ENCODE measurements around the gene PRAME. TPM values are rescaled to one million over a fixed set of nuclear protein-coding genes. Genes with fewer than 3 reads are reported as not detected.
"Not testable (repeated sequence)": the region's sequence is repeated elsewhere in the genome, so short reads cannot be mapped to it uniquely, and the experiment has no call there.

The PRAME gene, protein sequence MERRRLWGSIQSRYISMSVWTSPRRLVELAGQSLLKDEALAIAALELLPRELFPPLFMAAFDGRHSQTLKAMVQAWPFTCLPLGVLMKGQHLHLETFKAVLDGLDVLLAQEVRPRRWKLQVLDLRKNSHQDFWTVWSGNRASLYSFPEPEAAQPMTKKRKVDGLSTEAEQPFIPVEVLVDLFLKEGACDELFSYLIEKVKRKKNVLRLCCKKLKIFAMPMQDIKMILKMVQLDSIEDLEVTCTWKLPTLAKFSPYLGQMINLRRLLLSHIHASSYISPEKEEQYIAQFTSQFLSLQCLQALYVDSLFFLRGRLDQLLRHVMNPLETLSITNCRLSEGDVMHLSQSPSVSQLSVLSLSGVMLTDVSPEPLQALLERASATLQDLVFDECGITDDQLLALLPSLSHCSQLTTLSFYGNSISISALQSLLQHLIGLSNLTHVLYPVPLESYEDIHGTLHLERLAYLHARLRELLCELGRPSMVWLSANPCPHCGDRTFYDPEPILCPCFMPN
- not detected for total RNA-seq

DNA sequence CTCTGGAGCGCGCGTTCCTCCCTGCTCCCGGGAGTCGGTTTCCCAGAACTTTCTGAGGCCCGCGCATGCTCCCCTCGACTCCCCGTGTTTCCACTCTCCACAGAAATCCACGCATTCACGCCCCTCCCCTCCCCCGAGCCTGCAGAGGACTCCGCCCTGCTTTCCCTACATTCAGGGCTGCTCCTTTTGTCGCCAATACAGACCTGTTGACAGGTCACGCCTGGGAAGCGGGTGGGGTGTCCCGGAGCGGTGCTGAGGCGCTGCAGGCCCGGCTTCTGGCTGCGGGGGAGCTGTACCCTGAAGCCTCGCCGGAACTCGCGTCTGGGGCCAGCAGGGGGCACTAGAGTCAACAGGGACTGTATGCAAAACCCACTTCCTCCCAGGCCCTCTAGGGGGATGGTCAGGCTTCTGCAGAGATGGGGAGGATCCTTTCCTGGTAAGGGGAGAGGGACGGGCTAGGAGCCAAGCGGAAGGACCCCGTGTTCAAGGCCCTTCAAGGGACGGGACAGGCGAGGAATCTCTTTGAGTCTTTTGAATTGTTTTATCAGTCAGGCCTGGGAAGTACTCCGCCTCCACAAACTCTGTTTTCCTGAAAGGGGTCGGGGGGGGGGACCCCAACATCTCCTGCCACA is at the start of gene PRAME:
PRAME (minus strand) TSS at position 294 of the 632 bp plus-strand sequence. CDS start 2,433 bp downstream, outside the sequence.
- peak in 1 of 2 donors; percentile 29 for DNase-seq (ENCODE audit: low spot score in 2 of 2)
- no peak for FAIRE-seq

DNA sequence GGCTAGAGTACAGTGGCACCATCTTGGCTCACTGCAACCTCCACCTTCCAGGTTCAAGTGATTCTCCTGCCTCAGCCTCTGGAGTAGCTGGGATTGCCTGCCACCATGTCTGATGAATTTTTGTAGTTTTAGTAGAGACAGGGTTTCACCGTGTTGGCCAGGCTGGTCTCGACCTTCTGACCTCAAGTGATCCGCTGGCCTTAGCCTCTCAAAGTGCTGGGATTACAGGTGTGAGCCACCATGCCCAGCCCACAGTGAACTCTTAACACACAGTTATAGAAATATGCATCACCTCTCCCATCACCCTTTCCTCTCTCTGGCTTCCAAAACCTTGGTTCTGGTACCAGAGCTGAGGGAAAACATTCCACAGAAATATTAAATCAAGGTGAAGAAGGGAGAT is 49.0 kb upstream of the PRAME start:
- not testable (repeated sequence) for FAIRE-seq

DNA sequence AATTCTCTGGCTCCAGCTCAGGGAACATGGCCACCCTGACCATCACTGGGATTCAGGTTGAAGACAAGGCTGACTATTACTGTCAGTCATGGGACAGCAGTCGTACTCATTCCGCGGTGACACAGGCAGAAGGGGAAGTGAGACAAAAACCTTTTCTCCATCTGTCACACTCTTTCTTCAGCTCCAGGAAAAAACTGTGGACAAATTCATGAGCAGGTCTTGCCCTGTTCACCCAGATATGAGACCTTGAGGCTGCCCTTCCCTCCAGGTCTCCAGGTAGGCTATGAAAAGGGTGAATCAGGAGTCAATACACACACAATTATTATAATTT is 46.0 kb upstream of the PRAME start:
- DNase-seq (ENCODE audit: low spot score in 2 of 2) (no peak), FAIRE-seq (no peak)

More for the DNA sequence above, 49.0 kb upstream of the PRAME start:
- not testable (repeated sequence) for DNase-seq (ENCODE audit: low spot score in 2 of 2)

DNA sequence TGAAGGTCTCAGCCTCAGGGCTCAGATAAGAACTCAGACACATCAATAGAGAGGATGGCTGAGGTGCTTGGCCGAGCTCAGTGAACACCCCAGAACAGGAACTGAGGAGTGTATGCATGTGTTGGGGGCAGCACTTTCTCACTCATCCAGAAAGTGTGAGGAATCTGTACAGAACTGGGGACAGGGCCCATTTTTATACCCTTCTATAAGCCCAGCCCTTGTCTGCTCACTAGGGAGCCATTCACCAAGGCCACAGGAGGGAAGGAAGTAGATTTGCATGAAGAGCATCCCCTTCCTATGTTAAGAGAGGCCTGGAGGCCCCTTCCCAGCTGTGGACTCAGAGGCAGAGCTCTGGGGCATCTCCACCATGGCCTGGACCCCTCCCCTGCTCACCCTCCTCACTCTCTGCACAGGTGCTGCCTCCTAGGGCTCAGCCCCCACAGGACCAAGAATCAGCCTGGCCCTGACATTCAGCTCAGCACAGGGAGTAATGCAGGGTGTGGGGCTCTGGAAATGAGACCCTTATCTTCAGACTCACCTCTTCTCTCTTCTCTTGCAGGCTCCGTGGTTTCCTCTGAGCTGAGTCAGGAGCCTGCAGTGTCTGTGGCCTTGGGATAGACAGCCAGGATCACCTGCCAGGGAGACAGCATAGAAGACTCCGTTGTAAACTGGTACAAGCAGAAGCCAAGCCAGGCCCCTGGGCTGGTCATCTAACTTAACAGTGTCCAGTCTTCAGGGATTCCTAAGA is 45.4 kb upstream of the PRAME start:
- FAIRE-seq (no peak), DNase-seq (ENCODE audit: low spot score in 2 of 2) (no peak)

DNA sequence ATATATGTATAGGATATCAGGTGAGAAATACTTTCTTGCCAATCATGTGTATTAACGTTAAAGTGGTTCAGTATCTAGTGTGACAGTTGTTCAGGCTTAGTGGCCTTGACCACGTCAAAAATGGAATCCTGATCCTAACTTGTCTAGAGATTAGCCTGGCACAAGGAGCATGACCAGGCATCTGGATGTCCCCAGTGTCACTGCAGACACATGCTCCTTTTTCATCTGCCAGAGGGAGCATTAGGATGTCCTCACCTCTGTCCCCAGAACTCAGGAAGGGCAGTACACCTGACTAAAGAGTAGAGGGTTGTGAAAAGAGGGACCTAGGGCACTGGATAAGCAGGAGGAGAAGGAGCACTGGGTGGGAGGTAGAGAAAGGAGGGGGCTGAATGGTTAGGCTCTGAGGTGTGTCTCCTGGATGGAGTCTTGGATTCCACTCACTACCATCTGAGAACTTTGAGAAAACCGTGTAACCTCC is 44.4 kb upstream of the PRAME start:
- DNase-seq (ENCODE audit: low spot score in 2 of 2) (no peak), FAIRE-seq (no peak)

DNA sequence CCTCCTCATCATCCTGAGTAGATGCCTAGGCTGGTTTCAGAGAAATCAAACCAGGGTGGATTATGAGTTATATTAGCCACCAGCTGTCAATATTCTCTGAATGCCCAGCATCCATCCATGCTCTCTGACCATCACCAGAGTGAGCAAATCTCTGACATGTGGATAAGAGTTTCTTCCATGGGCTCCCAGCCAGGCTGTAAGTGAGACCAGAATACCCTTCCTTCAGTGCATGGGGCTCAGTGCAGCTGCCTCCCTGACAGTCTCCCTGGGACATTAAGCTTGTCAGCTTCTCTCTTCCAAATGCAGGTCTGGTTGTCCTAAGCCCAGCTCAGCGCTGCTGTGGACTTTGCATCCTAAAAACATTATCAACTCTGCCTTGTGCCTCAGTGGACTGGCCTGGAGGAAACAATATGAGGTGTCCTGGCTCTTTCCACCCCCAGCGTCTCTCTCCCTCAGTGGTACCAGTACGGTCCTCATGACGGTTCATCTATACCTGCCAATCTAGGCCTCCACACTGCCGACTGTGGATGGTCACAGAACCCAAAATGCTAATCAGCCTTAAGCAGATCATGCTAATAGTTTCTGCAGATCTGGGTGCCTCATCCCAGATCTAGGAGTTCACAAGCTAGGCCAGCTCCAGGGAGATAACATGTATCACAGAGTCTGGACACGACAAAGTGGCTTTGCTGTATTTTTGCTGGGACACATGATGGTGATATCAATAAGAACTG is 41.6 kb upstream of the PRAME start:
- no peak for FAIRE-seq
- no peak for DNase-seq (ENCODE audit: low spot score in 2 of 2)

DNA sequence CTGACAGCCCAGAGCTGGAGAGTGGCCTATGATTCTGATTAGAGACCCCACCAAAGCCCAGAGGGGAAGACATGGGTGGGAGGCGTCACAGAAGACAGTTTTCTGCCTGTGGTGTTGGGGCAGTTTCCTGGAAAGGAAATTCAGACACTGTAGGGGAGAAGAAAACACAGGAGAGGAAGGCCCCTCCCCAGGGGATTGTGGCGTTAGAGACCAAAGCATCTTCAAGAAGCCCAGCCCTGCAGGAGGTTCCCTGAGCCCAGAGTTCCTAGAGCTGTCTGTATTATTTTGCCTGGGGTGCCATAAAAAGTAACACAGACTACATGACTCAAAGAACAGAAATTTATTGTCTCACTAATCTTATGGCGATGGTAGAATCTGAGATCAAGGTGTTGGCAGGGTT is 40.2 kb upstream of the PRAME start:
- DNase-seq (ENCODE audit: low spot score in 2 of 2) = no peak
- no peak for FAIRE-seq

DNA sequence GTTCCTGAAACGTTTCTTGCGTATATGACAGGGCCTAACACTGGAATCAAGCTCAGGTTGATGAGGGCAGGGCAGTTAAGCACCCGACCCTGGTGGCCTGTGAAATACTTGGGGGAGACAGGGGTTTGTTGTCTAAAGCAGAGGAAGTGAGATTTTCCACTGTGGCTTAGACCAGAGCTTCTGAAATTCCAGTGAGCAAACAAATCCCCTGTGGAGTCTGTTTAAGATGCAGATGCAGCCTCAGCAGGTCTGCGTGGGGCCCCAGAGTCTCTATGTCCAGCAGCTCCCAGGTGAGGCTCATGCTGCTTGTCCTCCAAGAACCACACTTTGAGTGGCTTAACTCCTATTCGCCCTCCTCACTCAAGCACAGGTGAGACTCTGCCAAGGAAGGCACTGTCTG is 39.1 kb upstream of the PRAME start:
- FAIRE-seq (no peak), DNase-seq (ENCODE audit: low spot score in 2 of 2) (no peak)

DNA sequence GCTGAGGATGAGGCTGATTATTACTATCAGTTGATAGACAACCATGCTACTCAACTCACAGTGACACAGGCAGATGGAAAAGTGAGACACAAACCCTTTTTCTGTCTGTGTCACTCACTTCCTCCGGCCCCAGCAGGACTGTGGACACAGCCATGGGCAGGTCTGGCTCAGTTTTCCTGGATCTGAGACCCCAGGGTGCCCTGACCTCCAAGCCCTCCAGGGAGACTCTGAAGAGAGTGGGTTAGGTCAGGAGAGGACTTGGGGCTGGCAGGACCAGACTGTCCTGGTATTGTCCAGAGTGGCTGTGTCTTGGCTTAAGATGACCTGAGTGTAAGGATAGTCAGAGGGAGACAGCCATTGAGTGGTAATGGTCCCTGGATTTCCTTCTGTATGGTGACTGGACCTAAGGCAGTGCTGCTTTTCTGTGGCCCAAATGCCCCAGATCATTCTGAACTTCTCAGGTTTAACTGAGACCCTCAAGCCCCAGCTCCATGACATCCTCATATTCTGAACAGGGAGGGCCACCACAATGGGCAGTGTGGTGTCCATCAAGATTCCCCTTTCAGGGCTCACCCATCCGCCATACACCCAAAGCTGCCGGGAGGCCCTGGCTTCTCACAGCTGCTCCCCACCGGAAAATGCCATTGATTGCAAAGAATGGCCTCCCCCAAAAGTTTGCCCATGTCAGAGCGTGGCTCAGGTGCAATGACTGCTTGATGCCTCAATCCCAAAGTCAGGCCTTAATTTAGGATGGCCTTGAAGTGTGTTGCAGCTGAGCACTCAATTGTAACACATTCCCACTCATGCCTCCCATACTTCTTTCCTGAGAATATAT is 36.2 kb upstream of the PRAME start:
- DNase-seq (ENCODE audit: low spot score in 2 of 2) (no peak), FAIRE-seq (no peak)

DNA sequence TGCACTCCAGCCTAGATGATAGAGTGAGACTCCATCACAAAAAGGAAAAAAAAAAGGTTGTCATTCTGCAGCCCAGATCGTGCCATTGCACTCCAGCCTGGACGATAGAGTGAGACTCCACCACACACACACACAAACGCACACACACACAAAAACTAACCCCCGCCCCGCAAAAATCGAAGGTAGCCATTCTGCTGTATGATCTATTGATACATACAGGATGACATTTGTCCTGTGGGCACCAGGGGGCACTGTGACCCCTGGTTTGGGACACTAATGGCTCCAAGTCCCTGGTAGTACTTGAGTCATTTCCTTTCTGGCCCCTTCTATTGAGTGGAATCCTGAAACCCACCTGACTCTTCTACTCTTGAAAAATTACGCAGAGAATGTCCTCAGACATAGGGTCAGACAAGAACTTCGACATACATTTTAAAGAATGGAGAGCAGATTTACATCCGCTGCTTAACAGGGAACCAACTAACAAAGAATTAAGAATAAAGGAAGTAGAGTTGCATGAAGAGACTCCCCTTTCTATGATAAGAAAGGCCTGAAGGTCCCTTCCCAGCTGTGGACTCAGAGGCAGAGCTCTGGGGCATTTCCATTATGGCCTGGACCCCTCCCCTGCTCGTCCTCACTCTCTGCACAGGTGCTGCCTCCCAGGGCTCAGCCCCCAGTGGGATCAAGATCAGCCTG is 35.0 kb upstream of the PRAME start:
- DNase-seq (ENCODE audit: low spot score in 2 of 2) (no peak), FAIRE-seq (no peak)

DNA sequence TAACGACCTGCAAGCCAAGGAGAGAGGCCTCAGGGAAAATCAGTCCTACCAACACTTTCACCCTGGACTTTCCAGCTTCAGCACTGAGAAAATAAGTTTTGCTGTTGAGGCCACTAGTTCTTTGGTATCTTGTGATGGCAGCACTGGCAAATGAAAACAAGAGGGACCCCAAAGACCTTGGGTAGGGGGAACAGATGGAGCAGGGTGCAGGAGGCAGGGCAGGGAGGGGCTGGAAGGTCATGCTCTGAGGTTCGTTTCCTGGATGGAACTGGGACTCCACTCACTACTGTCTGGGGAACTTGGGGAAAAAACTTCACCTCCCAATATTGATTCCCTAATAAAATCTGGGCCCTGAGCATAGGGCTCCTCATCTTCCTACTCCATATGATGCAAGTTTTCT is 34.2 kb upstream of the PRAME start:
- FAIRE-seq (no peak), DNase-seq (ENCODE audit: low spot score in 2 of 2) (no peak)

DNA sequence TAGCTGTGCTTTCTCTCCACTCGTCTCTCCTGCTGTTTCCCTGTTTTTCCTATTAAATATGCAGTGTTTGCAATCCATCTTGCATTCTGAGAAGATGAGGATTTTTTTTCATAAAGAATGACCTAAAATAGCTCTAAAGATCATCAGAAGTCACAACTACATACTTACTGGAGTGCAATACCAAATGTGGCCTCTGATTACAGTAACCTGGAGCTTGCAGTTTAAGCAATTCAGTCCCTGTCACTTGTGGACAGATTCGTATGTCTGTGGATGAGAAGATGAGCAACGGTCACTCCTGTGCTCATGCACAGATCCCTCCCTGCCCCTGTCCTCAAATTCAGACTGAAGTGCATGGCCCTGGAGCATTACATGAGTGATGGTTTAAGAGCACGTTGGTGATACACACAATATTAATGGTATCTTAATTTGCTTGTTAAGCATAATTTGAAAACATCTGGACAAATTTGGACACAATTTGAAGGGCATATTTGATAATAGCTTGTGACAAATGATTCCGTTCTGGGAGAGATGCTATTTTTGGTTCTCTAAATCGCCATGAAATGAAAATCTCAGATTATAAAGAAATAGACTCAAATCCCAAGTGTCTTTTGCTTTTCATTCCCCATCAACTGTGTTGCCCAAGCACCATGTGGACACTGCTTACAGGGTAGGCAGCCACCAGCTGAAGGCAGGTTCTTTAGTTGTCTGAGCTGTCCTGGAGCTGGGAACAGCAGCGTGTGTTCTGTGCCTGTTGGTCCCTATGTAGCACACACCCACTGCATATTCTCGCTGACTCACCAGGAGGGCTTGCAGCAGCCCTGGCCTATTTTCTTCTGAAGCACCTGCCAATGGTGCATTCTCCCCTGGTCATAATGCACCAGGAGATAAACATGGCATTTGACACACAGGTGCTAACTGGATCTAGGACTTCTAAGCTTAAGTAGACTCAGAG is 32.6 kb upstream of the PRAME start:
- no peak for DNase-seq (ENCODE audit: low spot score in 2 of 2)
- FAIRE-seq = no peak

DNA sequence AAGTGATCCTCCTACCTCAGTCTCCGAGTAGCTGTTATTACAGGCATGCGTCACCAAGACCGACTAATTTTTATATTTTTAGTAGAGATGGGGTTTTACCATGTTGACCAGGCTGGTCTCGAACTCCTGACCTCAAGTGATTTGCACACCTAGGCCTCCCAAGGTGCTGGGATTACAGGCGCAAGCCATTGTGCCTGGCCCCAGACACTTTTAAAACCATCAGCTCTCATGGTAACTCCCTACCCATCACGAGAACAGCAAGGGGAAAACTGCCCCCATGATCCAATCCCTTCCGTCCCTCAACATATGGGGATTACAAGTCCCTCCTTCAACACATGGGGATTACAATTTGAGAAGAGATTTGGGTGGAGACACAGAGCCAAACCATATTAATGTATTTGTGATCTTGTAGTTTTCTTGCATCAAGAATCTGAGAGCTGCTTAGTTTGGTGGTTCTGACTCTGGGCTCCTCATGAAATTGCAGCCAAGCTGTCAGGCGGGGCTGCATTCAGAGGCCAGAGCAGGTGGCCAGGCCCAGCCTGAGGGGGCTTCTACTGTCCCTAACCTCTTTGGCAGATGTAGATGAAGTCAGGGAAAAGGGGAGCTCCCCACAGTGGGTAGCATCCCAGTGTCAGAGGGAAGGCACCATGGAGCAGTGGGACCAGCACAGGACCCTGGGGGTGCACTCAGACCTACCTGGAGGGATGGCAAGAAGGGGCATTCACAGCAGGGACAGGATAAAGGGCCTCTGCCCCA is 31.2 kb upstream of the PRAME start:
- DNase-seq (ENCODE audit: low spot score in 2 of 2) (no peak), FAIRE-seq (no peak)

DNA sequence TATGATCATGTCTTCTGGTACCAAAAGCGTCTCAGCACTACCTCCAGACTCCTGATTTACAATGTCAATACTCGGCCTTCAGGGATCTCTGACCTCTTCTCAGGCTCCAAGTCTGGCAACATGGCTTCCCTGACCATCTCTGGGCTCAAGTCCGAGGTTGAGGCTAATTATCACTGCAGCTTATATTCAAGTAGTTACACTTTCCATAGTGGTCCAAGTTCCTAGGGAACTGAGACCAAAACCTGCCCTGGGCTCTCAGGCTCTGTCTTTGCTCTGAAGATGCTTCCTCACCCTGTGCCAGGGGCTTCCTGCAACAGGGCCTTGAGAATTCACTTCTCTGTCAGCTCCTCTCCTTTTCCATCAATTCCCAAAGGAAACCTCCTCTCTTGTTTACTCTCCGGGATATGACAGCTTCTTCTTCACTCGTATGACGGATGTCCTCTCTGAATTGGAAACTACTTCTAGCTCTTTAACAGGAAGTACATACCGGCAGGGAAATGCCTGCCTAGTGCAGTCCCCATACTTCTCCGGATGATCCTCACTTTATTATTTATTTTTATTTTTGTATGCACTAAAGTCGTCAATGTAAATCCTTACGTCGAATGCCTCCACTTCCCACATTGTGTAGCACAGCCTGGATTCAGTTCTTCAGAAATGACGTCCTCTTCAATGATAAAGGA is 29.6 kb upstream of the PRAME start:
- DNase-seq (ENCODE audit: low spot score in 2 of 2) (no peak), FAIRE-seq (no peak)

DNA sequence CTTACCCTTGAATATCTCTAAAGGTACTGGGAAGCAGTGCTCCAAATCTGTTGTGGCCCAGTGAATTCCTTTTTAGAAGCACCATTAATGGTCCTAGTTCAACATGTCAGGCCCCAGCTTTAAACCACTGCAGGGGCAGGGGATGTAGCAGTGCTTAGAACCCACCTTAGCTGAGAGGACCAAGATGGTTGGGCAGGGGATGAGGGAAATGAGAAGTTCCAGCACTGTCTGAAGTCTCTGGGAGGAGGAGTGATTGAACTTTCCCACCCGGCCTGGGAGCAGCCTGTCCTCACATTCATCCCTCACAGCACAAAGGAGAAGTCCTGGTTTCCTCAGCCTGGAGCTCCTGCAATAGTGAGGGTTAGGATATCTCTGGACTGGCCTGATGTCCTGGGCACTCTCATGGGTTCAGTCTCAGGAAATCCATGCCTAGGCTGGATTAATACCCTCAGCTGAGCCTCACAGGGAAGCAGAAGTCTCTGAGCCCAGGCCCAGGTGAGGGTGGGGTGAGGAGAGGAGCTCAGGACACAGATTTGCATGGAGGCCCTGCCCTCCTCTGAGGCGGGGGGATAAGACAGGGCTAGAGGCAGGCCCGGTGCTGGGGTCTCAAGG is 28.6 kb upstream of the PRAME start:
- FAIRE-seq (no peak), DNase-seq (ENCODE audit: low spot score in 2 of 2) (no peak)

DNA sequence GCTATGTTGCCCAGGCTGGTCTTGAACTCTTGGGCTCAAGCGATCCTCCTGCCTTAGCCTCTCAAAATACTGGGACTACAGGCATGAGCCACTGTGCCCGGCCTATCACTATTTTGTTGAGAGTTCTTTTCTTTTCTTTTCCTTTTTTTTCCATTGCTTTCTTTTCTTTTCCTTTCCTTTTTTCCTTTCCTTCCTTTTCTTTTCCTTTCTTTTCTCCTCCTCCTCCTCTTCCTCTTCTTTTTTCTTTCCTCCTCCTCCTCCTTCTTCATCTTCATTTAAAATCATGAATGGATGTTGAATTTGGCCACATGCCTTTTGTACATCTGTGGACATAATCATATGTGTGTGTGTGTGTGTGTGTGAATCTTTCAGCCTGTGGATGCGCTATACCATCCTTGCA is 25.7 kb upstream of the PRAME start:
- FAIRE-seq (no peak), DNase-seq (ENCODE audit: low spot score in 2 of 2) (no peak)
